GM21381 (cell line): ENCODE measurements around the gene MCF2L2.

Experiments used
- ATAC-seq: cut with Tn5 transposase; IDR thresholded peaks from one replicate; pipeline ENCODE4 v1.9.1; 2021; ENCODE audit warnings: mild to moderate bottlenecking, moderate library complexity; ENCODE audit not compliant: unreplicated experiment

Gene MCF2L2

GRCh38 chr3:183270344-183270743 lies 158.1 kb downstream of the MCF2L2 start:
- no peak for ATAC-seq

GRCh38 chr3:183269345-183269744 lies 159.1 kb downstream of the MCF2L2 start:
- no peak for ATAC-seq

GRCh38 chr3:183268366-183268765 lies 160.1 kb downstream of the MCF2L2 start:
- ATAC-seq = no peak

GRCh38 chr3:183267140-183267539 lies 161.3 kb downstream of the MCF2L2 start:
- no peak for ATAC-seq

- ATAC-seq = no peak
These were observed 162.0 kb downstream of the MCF2L2 start for GRCh38 chr3:183266454-183266853.

- ATAC-seq = no peak
These were observed 162.5 kb downstream of the MCF2L2 start for GRCh38 chr3:183265834-183266417.

GRCh38 chr3:183265157-183265642 lies 163.2 kb downstream of the MCF2L2 start:
- no peak for ATAC-seq

GRCh38 chr3:183264268-183264667 lies 164.2 kb downstream of the MCF2L2 start:
- ATAC-seq = no peak

GRCh38 chr3:183262875-183263378 lies 165.5 kb downstream of the MCF2L2 start:
- no peak for ATAC-seq

GRCh38 chr3:183261151-183261724 lies 167.2 kb downstream of the MCF2L2 start:
- no peak for ATAC-seq

- no peak for ATAC-seq
These were observed 168.1 kb downstream of the MCF2L2 start for GRCh38 chr3:183260167-183260904.

- no peak for ATAC-seq
These were observed 168.8 kb downstream of the MCF2L2 start for GRCh38 chr3:183259621-183260020.

GRCh38 chr3:183259087-183259486 lies 169.3 kb downstream of the MCF2L2 start:
- no peak for ATAC-seq

GRCh38 chr3:183255348-183255730 lies 173.1 kb downstream of the MCF2L2 start:
- ATAC-seq = no peak

GRCh38 chr3:183254487-183255347 lies 173.7 kb downstream of the MCF2L2 start:
- no peak for ATAC-seq

GRCh38 chr3:183253528-183254486 lies 174.6 kb downstream of the MCF2L2 start:
- no peak for ATAC-seq

GRCh38 chr3:183252973-183253527 lies 175.4 kb downstream of the MCF2L2 start, which contains the start of gene B3GNT5:
B3GNT5 (plus strand) TSS chr3:183253253; CDS start chr3:183269799, 16,546 bp downstream.
- no peak for ATAC-seq

GRCh38 chr3:183252118-183252782 lies 176.2 kb downstream of the MCF2L2 start:
- ATAC-seq = no peak
